GM21619 (cell line): Measurements from ENCODE around the gene COX5A.
"Not testable (repeated sequence)": the region's sequence is repeated elsewhere in the genome, so short reads cannot be mapped to it uniquely, and the experiment has no call there.

Experiments used
- ATAC-seq: cut with Tn5 transposase; IDR thresholded peaks from one replicate; pipeline ENCODE4 v1.9.1; 2021; ENCODE audit not compliant: unreplicated experiment

The COX5A gene

GRCh38 chr15:74902295-74903075, 35.4 kb downstream of the COX5A start:
- ATAC-seq: no peak

- ATAC-seq: no peak
Observed at GRCh38 chr15:74901612-74902063, 36.2 kb downstream of the COX5A start.

GRCh38 chr15:74897300-74897701, 40.6 kb downstream of the COX5A start:
- ATAC-seq: no peak

- ATAC-seq: no peak
Observed at GRCh38 chr15:74896316-74896715, 41.6 kb downstream of the COX5A start.

- ATAC-seq: no peak
Observed at GRCh38 chr15:74895830-74896229, 42.0 kb downstream of the COX5A start.

- not testable (repeated sequence) for ATAC-seq
Observed at GRCh38 chr15:74894383-74894782, 43.5 kb downstream of the COX5A start.

- no peak for ATAC-seq
Observed at GRCh38 chr15:74893627-74894026, 44.2 kb downstream of the COX5A start.

GRCh38 chr15:74892931-74893330, 44.9 kb downstream of the COX5A start:
- ATAC-seq: no peak

- ATAC-seq: no peak
Observed at GRCh38 chr15:74892313-74892712, 45.6 kb downstream of the COX5A start.

GRCh38 chr15:74891469-74891868, 46.4 kb downstream of the COX5A start:
- no peak for ATAC-seq

- no peak for ATAC-seq
Observed at GRCh38 chr15:74890665-74890960, 47.3 kb downstream of the COX5A start.

- peak; percentile 90 for ATAC-seq
Observed at GRCh38 chr15:74889883-74890664, 47.8 kb downstream of the COX5A start, which contains the start of gene MPI. TSS of gene MPI (plus strand) at chr15:74890042. CDS start at chr15:74890074, 32 bp downstream.

GRCh38 chr15:74889390-74889882, 48.4 kb downstream of the COX5A start:
- peak; percentile 10 for ATAC-seq

- ATAC-seq: no peak
Observed at GRCh38 chr15:74888716-74889115, 49.2 kb downstream of the COX5A start.

GRCh38 chr15:74887537-74888193, 50.2 kb downstream of the COX5A start:
- ATAC-seq: not testable (repeated sequence)

GRCh38 chr15:74885461-74885860, 52.4 kb downstream of the COX5A start:
- ATAC-seq: no peak

- no peak for ATAC-seq
Observed at GRCh38 chr15:74884428-74885223, 53.2 kb downstream of the COX5A start.

- ATAC-seq: no peak
Observed at GRCh38 chr15:74882528-74882927, 55.3 kb downstream of the COX5A start.

- no peak for ATAC-seq
Observed at GRCh38 chr15:74878273-74878672, 59.6 kb downstream of the COX5A start.

GRCh38 chr15:74873756-74874424, 64.0 kb downstream of the COX5A start:
- no peak for ATAC-seq
